Measurements from ENCODE around the gene ADGRG2. TPM values are rescaled to one million over a fixed set of nuclear protein-coding genes. Genes with fewer than 3 reads are reported as not detected.

ADGRG2 gene
- total and polyA plus RNA-seq, 9 of the 15 experiments (the other 6 are each of a cell fraction or from before 2014, with no cell fraction given): 0.03 TPM; not detected in 8

DNA sequence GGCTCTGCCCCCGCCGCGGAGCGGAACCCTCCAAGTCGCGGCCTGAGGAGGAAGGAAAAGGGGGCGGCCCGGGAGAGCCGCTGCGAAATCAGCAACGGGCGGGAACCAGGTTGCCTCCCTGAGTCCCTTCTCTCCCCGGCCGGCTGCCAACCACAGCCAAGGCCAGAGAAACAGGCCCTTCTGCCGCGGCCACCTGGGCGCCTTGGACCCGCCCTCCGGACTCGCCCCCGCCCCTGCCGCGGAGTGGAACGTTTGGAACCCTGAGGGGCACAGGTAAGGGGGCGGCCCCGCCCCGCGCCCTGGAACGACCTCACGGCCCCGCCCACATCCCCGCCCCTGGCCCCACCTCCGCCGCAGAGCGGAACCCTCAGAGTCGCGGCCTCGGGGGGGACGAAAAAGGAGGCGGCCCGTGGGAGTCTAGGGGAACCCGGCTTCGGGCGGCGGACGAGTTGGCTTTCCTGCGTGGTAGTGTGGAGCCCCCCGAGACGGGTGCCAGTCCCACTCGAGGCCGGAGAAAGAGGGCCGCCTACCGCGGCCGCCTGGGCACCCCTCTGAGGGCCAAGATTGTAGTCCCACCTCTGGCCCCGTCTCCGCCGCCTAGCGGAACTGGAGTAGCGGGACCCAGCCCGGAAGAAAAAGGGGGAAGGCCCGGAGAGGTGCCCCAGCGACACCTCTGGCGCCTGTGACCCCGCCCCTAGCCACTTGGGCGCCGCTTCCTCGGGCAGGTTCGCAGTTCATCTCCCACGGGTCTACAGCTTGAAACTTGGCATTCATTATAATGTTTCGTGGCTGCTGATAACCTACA lies 137.7 kb downstream of the ADGRG2 start (continued):
- peak; percentile 58 for TF ChIP-seq TAF1 (IDR thresholded peaks at IDR 0.05; ENCODE audit: control insufficient read depth, extremely low read depth, insufficient read depth, low read length, severe bottlenecking)
- TF ChIP-seq, protein P1, sequence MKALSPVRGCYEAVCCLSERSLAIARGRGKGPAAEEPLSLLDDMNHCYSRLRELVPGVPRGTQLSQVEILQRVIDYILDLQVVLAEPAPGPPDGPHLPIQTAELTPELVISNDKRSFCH (CRISPR knock-in tag; IDR thresholded peaks at IDR 0.05): no peak
- TF ChIP-seq, protein P1 (tag; IDR thresholded peaks at IDR 0.05): 0 out of 2 replicates have a peak, but pooled peaks have one; percentile 57
- TF ChIP-seq STAG1 (CRISPR knock-in tag; IDR thresholded peaks at IDR 0.05; ENCODE audit: borderline replicate concordance): no peak
- TF ChIP-seq, protein P2, sequence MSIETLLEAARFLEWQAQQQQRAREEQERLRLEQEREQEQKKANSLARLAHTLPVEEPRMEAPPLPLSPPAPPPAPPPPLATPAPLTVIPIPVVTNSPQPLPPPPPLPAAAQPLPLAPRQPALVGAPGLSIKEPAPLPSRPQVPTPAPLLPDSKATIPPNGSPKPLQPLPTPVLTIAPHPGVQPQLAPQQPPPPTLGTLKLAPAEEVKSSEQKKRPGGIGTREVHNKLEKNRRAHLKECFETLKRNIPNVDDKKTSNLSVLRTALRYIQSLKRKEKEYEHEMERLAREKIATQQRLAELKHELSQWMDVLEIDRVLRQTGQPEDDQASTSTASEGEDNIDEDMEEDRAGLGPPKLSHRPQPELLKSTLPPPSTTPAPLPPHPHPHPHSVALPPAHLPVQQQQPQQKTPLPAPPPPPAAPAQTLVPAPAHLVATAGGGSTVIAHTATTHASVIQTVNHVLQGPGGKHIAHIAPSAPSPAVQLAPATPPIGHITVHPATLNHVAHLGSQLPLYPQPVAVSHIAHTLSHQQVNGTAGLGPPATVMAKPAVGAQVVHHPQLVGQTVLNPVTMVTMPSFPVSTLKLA (conservative IDR thresholded peaks at IDR 0.05): peak; percentile 51 to 67; a peak in 3 of 4 replicates
- TF ChIP-seq ZNF764 (CRISPR knock-in tag; IDR thresholded peaks at IDR 0.05; ENCODE audit: low read depth): no peak
- no peak for TF ChIP-seq ZBTB8A (IDR thresholded peaks at IDR 0.05; ENCODE audit: partially characterized antibody)
- TF ChIP-seq COPS2 (conservative IDR thresholded peaks at IDR 0.05): no peak
- TF ChIP-seq GATAD2A (IDR thresholded peaks at IDR 0.05): no peak
- TF ChIP-seq LARP7 (IDR thresholded peaks at IDR 0.05): no peak
- TF ChIP-seq, protein P3, sequence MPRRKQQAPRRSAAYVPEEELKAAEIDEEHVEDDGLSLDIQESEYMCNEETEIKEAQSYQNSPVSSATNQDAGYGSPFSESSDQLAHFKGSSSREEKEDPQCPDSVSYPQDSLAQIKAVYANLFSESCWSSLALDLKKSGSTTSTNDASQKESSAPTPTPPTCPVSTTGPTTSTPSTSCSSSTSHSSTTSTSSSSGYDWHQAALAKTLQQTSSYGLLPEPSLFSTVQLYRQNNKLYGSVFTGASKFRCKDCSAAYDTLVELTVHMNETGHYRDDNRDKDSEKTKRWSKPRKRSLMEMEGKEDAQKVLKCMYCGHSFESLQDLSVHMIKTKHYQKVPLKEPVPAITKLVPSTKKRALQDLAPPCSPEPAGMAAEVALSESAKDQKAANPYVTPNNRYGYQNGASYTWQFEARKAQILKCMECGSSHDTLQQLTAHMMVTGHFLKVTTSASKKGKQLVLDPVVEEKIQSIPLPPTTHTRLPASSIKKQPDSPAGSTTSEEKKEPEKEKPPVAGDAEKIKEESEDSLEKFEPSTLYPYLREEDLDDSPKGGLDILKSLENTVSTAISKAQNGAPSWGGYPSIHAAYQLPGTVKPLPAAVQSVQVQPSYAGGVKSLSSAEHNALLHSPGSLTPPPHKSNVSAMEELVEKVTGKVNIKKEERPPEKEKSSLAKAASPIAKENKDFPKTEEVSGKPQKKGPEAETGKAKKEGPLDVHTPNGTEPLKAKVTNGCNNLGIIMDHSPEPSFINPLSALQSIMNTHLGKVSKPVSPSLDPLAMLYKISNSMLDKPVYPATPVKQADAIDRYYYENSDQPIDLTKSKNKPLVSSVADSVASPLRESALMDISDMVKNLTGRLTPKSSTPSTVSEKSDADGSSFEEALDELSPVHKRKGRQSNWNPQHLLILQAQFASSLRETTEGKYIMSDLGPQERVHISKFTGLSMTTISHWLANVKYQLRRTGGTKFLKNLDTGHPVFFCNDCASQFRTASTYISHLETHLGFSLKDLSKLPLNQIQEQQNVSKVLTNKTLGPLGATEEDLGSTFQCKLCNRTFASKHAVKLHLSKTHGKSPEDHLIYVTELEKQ (CRISPR knock-in tag; IDR thresholded peaks at IDR 0.05): no peak
- TF ChIP-seq SRSF3 (IDR thresholded peaks at IDR 0.05; ENCODE audit: insufficient read depth, low read length): no peak
- TF ChIP-seq SMARCA5 (IDR thresholded peaks at IDR 0.05): no peak
- TF ChIP-seq, protein P4, sequence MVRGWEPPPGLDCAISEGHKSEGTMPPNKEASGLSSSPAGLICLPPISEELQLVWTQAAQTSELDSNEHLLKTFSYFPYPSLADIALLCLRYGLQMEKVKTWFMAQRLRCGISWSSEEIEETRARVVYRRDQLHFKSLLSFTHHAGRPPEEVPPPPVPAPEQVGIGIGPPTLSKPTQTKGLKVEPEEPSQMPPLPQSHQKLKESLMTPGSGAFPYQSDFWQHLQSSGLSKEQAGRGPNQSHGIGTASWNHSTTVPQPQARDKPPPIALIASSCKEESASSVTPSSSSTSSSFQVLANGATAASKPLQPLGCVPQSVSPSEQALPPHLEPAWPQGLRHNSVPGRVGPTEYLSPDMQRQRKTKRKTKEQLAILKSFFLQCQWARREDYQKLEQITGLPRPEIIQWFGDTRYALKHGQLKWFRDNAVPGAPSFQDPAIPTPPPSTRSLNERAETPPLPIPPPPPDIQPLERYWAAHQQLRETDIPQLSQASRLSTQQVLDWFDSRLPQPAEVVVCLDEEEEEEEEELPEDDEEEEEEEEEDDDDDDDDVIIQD (CRISPR knock-in tag; IDR thresholded peaks at IDR 0.05): no peak
- no peak for TF ChIP-seq HIVEP1 (CRISPR knock-in tag; IDR thresholded peaks at IDR 0.05)
- TF ChIP-seq NFRKB (IDR thresholded peaks at IDR 0.05; ENCODE audit: low read depth): no peak
- TF ChIP-seq BACH1 (tag; IDR thresholded peaks at IDR 0.05): no peak
- no peak for TF ChIP-seq FOXA1 (IDR thresholded peaks at IDR 0.05; ENCODE audit: borderline replicate concordance)
- peak; percentile 94 for TF ChIP-seq NR2C1 (IDR thresholded peaks at IDR 0.05)
- TF ChIP-seq NR2C1 (tag; IDR thresholded peaks at IDR 0.05): peak; percentile 90
- no peak for TF ChIP-seq ZC3H4 (CRISPR knock-in tag; IDR thresholded peaks at IDR 0.05; ENCODE audit: borderline replicate concordance)
- TF ChIP-seq NBN (IDR thresholded peaks at IDR 0.05; ENCODE audit: low read depth): no peak
- no peak for TF ChIP-seq ZNF316 (IDR thresholded peaks at IDR 0.05)

Data from K562 (cell line).